GM12873 (cell line): Measurements from ENCODE around the gene PAOX.

ENCODE experiments used
- CTCF ChIP-seq: IDR thresholded peaks from 2 replicates; pipeline ENCODE4 v1.5.1; 2012; ENCODE audit warnings: low read depth, mild to moderate bottlenecking, moderate library complexity, low read length, control low read depth; ENCODE audit not compliant: insufficient read depth; ENCODE audit errors: missing control alignments

PAOX gene

GRCh38 chr10:133361773-133362441, 17.2 kb upstream of the PAOX start:
- TF ChIP-seq CTCF = no peak

- no peak for TF ChIP-seq CTCF
Measured at GRCh38 chr10:133362846-133363245, 16.2 kb upstream of the PAOX start.

- no peak for TF ChIP-seq CTCF
Measured at GRCh38 chr10:133364645-133365431, 14.2 kb upstream of the PAOX start.

- TF ChIP-seq CTCF = no peak
Measured at GRCh38 chr10:133365461-133366129, 13.5 kb upstream of the PAOX start.

- no peak for TF ChIP-seq CTCF
Measured at GRCh38 chr10:133366130-133366478, 13.0 kb upstream of the PAOX start.

GRCh38 chr10:133366751-133367150, 12.3 kb upstream of the PAOX start:
- TF ChIP-seq CTCF = no peak

- no peak for TF ChIP-seq CTCF
Measured at GRCh38 chr10:133368153-133368552, 10.9 kb upstream of the PAOX start.
